Tibial nerve (tissue), 4 donors: ENCODE data around the gene PLEKHG1.

Experiments used
- EP300 ChIP-seq, 2 donors: sonication (generic); formaldehyde crosslinking; IDR thresholded peaks; one replicate each; pipeline ENCODE4 v1.6.1; 2017; ENCODE audit warnings: antibody characterized with exemption in 2 of 2, mild to moderate bottlenecking in 1 of 2
- TF ChIP-seq, protein P1 (sequence below), 5 experiments: fragments of 200-600 bp in 3 of 5; fragments of 450-650 bp in 2 of 5; sonication (generic) in 3 of 5; IDR thresholded peaks; one replicate each; pipeline ENCODE4 v1.5.1; 2016 to 2019; ENCODE audit warnings: antibody characterized with exemption in 5 of 5, mild to moderate bottlenecking in 3 of 5, moderate library complexity in 2 of 5

DNA sequence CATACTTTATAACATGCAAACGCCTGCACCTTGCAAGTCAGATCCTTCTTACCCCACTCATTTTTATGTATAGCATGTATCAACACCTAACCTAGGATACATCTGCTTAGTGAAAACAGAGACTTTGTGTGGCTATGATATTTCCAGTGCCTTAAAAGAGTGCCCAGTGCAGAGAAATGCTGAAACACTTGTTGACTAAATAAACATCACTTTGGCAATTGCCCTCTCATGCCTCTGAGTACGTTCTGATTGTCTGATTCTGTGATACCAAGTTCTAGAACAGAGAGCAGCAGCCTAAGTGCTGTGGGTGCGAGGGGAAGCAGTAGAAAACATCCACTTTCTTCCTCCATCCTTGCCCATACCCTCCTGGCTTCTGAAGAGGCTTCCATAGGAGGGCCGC lies 13.6 kb downstream of the PLEKHG1 start:
- TF ChIP-seq, protein P1, sequence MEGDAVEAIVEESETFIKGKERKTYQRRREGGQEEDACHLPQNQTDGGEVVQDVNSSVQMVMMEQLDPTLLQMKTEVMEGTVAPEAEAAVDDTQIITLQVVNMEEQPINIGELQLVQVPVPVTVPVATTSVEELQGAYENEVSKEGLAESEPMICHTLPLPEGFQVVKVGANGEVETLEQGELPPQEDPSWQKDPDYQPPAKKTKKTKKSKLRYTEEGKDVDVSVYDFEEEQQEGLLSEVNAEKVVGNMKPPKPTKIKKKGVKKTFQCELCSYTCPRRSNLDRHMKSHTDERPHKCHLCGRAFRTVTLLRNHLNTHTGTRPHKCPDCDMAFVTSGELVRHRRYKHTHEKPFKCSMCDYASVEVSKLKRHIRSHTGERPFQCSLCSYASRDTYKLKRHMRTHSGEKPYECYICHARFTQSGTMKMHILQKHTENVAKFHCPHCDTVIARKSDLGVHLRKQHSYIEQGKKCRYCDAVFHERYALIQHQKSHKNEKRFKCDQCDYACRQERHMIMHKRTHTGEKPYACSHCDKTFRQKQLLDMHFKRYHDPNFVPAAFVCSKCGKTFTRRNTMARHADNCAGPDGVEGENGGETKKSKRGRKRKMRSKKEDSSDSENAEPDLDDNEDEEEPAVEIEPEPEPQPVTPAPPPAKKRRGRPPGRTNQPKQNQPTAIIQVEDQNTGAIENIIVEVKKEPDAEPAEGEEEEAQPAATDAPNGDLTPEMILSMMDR (IDR thresholded peaks at IDR 0.05) = no peak
- TF ChIP-seq EP300 (IDR thresholded peaks at IDR 0.05) = no peak
